ENCODE measurements around the gene DOCK3.
"Not testable (repeated sequence)": the region's sequence is repeated elsewhere in the genome, so short reads cannot be mapped to it uniquely, and the experiment has no call there.

- not testable (repeated sequence) for TF ChIP-seq POLR2A (IDR thresholded peaks at IDR 0.05; ENCODE audit: low read depth, low read length); POLR2AphosphoS5 (IDR thresholded peaks at IDR 0.05; ENCODE audit: low read depth, low read length); TAF1 (IDR thresholded peaks at IDR 0.05; ENCODE audit: borderline replicate concordance, low read depth, low read length)
Measured at GRCh38 chr3:50978586-50978985, 303.9 kb downstream of the DOCK3 start.
